ENCODE measurements around the gene PRDM11. TPM values are rescaled to one million over a fixed set of nuclear protein-coding genes. Genes with fewer than 3 reads are reported as not detected.

The PRDM11 gene
- 6.9 to 8.3 TPM (median 7.4 TPM) in 5 replicates for total RNA-seq (2022; extraction: Qiagen RNA extraction; ENCODE audit: low read depth)

GRCh38 chr11:45146072-45147016 lies at the start of gene PRDM11:
Gene PRDM11, plus strand, starts transcription at chr11:45146639. Its CDS starts 35,128 bp downstream, at chr11:45181767.

Other genes with a start within 250 kb of the PRDM11 start
- gene TP53I11, start 195.8 kb upstream of the PRDM11 start, total RNA-seq (2022; extraction: Qiagen RNA extraction; ENCODE audit: low read depth): 38.5 to 50.6 TPM (median 42.9 TPM) in 5 replicates
- gene SYT13, start 139.7 kb downstream of the PRDM11 start, total RNA-seq (2022; extraction: Qiagen RNA extraction; ENCODE audit: low read depth): 7.2 to 9.1 TPM (median 8.4 TPM) in 5 replicates

All from A549 treated with CpdA at 1 μM for 4 hours (cell line).